B cell (primary cell): Measurements from ENCODE around the gene CSNK1G1. TPM values are rescaled to one million over a fixed set of nuclear protein-coding genes. Genes with fewer than 3 reads are reported as not detected.

Source experiments
- ATAC-seq: fragments of 200-7000 bp; cut with Tn5 transposase; one replicate; pipeline ENCODE4 v1.10.0; 2021; ENCODE audit warnings: low read depth, mild to moderate bottlenecking, moderate number of reproducible peaks, moderate library complexity
- CTCF ChIA-PET: fragments of 350-600 bp; sonication (Branson Sonifier 250); formaldehyde crosslinking; loops from one replicate; lab custom pipeline; 2021; ENCODE audit warnings: antibody characterized with exemption, inconsistent platforms; lab: Charles Lee
- POLR2A ChIA-PET: fragments of 350-600 bp; sonication (Branson Sonifier 250); formaldehyde crosslinking; loops from one replicate; lab custom pipeline; 2021; ENCODE audit warnings: antibody characterized with exemption; lab: Charles Lee
- DNase-seq: peaks from one replicate; pipeline ENCODE4 v3.0.0; 2013
- H2AFZ ChIP-seq: 2 replicates; pipeline ENCODE4 v1.6.1; 2012; ENCODE audit warnings: mild to moderate bottlenecking, low read depth, low read length; ENCODE audit not compliant: insufficient read depth, poor library complexity, severe bottlenecking
- H3K27ac ChIP-seq, 2 donors: 1 replicate in 1 of 2; 2 replicates in 1 of 2; pipeline ENCODE4 v1.5.1; 2012 to 2013; ENCODE audit warnings: low read length in 2 of 2, mild to moderate bottlenecking in 2 of 2, moderate library complexity in 1 of 2
- H3K27me3 ChIP-seq, 4 experiments: fragments of 200-600 bp in 1 of 4; sonication (generic) in 1 of 4; replicated peaks in 1 of 4; 1 replicate in 2 of 4; 2 replicates in 2 of 4; pipeline versions ENCODE4 v1.6.1 to v1.7.0; 2013 to 2016; ENCODE audit warnings: low read length in 3 of 4, mild to moderate bottlenecking in 2 of 4, mixed read lengths in 1 of 4, moderate library complexity in 1 of 4; ENCODE audit not compliant: insufficient read depth in 4 of 4, control insufficient read depth in 3 of 4; ENCODE audit errors: control extremely low read depth in 1 of 4
- H3K36me3 ChIP-seq, 2 experiments: replicated peaks in 1 of 2; 1 replicate in 1 of 2; 2 replicates in 1 of 2; pipeline versions ENCODE4 v1.6.1 to v1.7.1; 2013; ENCODE audit warnings: low read length in 1 of 2; ENCODE audit not compliant: insufficient read depth in 2 of 2, control insufficient read depth in 1 of 2; ENCODE audit errors: control extremely low read depth in 1 of 2, extremely low read depth in 1 of 2
- H3K4me1 ChIP-seq, 2 donors: fragments of 200-600 bp in 1 of 2; sonication (generic) in 1 of 2; 1 replicate in 1 of 2; 2 replicates in 1 of 2; pipeline versions ENCODE4 v1.5.1 to v1.6.1; 2013 to 2017; ENCODE audit warnings: low read length in 2 of 2; ENCODE audit not compliant: control insufficient read depth in 2 of 2, insufficient read depth in 2 of 2
- H3K4me2 ChIP-seq: replicated peaks from 2 replicates; pipeline ENCODE3; 2012; ENCODE audit warnings: mild to moderate bottlenecking, low read depth, low read length; ENCODE audit not compliant: poor library complexity, severe bottlenecking
- H3K4me3 ChIP-seq, 5 experiments: fragments of 200-600 bp in 1 of 5; sonication (generic) in 1 of 5; 1 replicate in 3 of 5; 2 replicates in 2 of 5; pipeline versions ENCODE4 v1.5.1 to v1.7.0; 2011 to 2016; ENCODE audit warnings: low read length in 4 of 5, mild to moderate bottlenecking in 4 of 5, low read depth in 2 of 5, control low read depth in 1 of 5, moderate library complexity in 1 of 5; ENCODE audit not compliant: insufficient read depth in 1 of 5; ENCODE audit errors: control extremely low read depth in 1 of 5, extremely low read depth in 1 of 5
- H3K79me2 ChIP-seq: fragments of 200-600 bp; sonication (generic); one replicate; pipeline ENCODE4 v1.6.0; 2016; ENCODE audit warnings: low read length; ENCODE audit not compliant: control insufficient read depth, insufficient read depth
- H3K9ac ChIP-seq: fragments of 200-600 bp; sonication (generic); 2 replicates; pipeline ENCODE4 v1.6.1; 2017; ENCODE audit warnings: mild to moderate bottlenecking, low read length, moderate library complexity
- H3K9me3 ChIP-seq, 3 donors: one replicate each; pipeline versions ENCODE4 v1.6.1 to v1.7.1; 2013; ENCODE audit warnings: low read length in 2 of 3; ENCODE audit not compliant: control insufficient read depth in 2 of 3, insufficient read depth in 1 of 3; ENCODE audit errors: control extremely low read depth in 1 of 3
- H4K20me1 ChIP-seq: 2 replicates; pipeline ENCODE4 v1.6.0; 2012; ENCODE audit warnings: mild to moderate bottlenecking, low read length; ENCODE audit not compliant: insufficient read depth, control insufficient read depth, poor library complexity, severe bottlenecking
- H3K27ac Mint-ChIP-seq: one replicate; pipeline ENCODE4 v1.8.0; 2021; ENCODE audit warnings: mixed read lengths
- H3K27me3 Mint-ChIP-seq: one replicate; pipeline ENCODE4 v1.8.0; 2021; ENCODE audit warnings: mixed read lengths
- H3K4me1 Mint-ChIP-seq: one replicate; pipeline ENCODE4 v1.8.0; 2021; ENCODE audit warnings: mixed read lengths
- H3K4me3 Mint-ChIP-seq: one replicate; pipeline ENCODE4 v1.8.0; 2021; ENCODE audit warnings: mixed read lengths
- H3K9me3 Mint-ChIP-seq: one replicate; pipeline ENCODE4 v1.8.0; 2022; ENCODE audit warnings: mixed read lengths; ENCODE audit not compliant: insufficient read depth
- EZH2 ChIP-seq: IDR thresholded peaks from 2 replicates; pipeline ENCODE4 v1.6.1; 2012; ENCODE audit warnings: borderline replicate concordance, low read depth, mild to moderate bottlenecking, moderate library complexity, low read length; ENCODE audit not compliant: insufficient read depth, poor library complexity, severe bottlenecking
- WGBS: methylation state at CpG from one replicate; pipeline ENCODE4 v1.1.5; 2013; ENCODE audit warnings: missing lambda C conversion rate; ENCODE audit not compliant: insufficient coverage; 5-methylcytosine and 5-hydroxymethylcytosine counted together
- intact Hi-C: fragments of 100-400 bp; cut with micrococcal nuclease; formaldehyde crosslinking; loops from one replicate; pipeline ENCODE4 v1.10.0; 2022
- polyA plus RNA-seq: library from polyadenylated mRNA; depleted of rRNA; stranded (reverse); fragments of >200 nt; gene quantifications from 2 replicates; pipeline ENCODE4 v1.2.3, GENCODE V29; 2012
- total RNA-seq, 2 donors: library from RNA; stranded (reverse); fragments of 120-200 nt in 1 of 2; gene quantifications; 1 replicate in 1 of 2; 2 replicates in 1 of 2; pipeline versions ENCODE4 v1.2.3 to v1.2.4, GENCODE V29; 2013 to 2022
- TF ChIP-seq, protein P1 (sequence below): fragments of 200-600 bp; IDR thresholded peaks from one replicate; pipeline ENCODE4 v1.8.0; 2022; ENCODE audit warnings: antibody characterized with exemption, mild to moderate bottlenecking

Gene CSNK1G1
- total and polyA plus RNA-seq, 2 donors (not counting 1 experiment from before 2014, with no cell fraction given): 5.2 to 40.3 TPM

GRCh38 chr15:64134345-64134829 is 221.6 kb downstream of the CSNK1G1 start:
- H3K4me1 ChIP-seq: peaks cover 8 to 17% of the 10 kb centered on the region in 2 donors
- Mint-ChIP-seq H3K27me3 (no peaks in the 10 kb centered on the region), H3K9me3 (no peaks in the 10 kb centered on the region), H3K4me1 (peaks cover 19% of the 10 kb centered on the region), H3K4me3 (no peak overlapping the region), H3K27ac (no peak overlapping the region)
- intact Hi-C loops: no loop called here
- H3K4me2 ChIP-seq: no peak overlapping the region
- H2AFZ ChIP-seq: no peak overlapping the region
- ChIA-PET CTCF (interaction anchor here (0.9 to 1.6 kb wide), 3 partner anchors 17 to 19 kb away, joined by 3 to 6 read pairs (median 3); partner anchors contain the start of gene SNX22), POLR2A (interaction anchor here (0.6 kb wide), 1 partner anchor 25 kb away, joined by 3 read pairs; no protein-coding TSS in a partner anchor)
- no peak overlapping the region for H3K4me3 ChIP-seq
- H3K27me3 ChIP-seq: no peaks in the 10 kb centered on the region
- 97% methylated on average over 9 of the region's 9 CpGs for WGBS
- ATAC-seq (no peak), DNase-seq (no peak)
- peaks cover 22% of the 10 kb centered on the region for H3K79me2 ChIP-seq
- H3K9ac ChIP-seq: no peak overlapping the region
- H3K9me3 ChIP-seq: no peaks in the 10 kb centered on the region
- H4K20me1 ChIP-seq: peaks cover 30% of the 10 kb centered on the region
- no peak overlapping the region for H3K27ac ChIP-seq
- TF ChIP-seq, protein P1, sequence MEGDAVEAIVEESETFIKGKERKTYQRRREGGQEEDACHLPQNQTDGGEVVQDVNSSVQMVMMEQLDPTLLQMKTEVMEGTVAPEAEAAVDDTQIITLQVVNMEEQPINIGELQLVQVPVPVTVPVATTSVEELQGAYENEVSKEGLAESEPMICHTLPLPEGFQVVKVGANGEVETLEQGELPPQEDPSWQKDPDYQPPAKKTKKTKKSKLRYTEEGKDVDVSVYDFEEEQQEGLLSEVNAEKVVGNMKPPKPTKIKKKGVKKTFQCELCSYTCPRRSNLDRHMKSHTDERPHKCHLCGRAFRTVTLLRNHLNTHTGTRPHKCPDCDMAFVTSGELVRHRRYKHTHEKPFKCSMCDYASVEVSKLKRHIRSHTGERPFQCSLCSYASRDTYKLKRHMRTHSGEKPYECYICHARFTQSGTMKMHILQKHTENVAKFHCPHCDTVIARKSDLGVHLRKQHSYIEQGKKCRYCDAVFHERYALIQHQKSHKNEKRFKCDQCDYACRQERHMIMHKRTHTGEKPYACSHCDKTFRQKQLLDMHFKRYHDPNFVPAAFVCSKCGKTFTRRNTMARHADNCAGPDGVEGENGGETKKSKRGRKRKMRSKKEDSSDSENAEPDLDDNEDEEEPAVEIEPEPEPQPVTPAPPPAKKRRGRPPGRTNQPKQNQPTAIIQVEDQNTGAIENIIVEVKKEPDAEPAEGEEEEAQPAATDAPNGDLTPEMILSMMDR: no peak
- no peak for TF ChIP-seq EZH2
- H3K36me3 ChIP-seq: peaks cover 13 to 83% of the 10 kb centered on the region in 2 experiments

DNA sequence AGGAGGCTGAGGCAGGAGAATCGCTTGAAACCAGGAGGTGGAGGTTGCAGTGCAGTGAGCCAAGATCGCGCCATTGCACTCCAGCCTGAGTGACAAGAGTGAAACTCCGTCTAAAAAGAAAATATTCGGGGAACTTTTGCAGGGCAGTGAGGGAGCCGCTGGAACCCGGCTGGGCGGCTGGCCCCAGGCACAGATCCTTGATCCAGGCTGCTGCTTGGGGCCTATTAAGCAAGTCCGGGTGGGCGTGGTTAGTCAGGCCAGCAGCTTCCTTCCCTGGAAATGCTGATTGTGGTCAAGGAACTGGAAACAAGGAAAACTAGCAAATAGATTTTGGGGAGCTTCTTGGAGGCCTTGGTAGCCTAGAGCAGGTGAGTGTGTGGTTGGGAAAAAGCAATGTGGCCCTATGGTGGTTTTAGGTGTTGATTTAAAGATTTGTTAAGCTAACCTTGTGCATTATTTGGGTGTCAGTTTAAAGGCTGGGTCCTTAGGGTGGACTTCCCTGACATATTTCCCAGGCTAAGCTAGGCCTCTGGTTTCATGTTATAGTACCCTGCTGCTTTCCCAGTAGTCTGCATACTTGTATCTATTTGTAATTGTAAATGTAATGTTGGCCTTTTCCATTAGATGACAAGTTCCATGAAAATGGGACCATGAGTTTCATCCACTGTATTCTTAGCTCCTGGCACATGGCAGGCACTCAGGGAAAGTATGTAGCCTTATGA is 222.2 kb downstream of the CSNK1G1 start:
- Mint-ChIP-seq H3K9me3 (no peaks in the 10 kb centered on the region), H3K27ac (no peak overlapping the region), H3K27me3 (no peaks in the 10 kb centered on the region), H3K4me1 (peaks cover 19% of the 10 kb centered on the region), H3K4me3 (no peak overlapping the region)
- TF ChIP-seq, protein P1: no peak
- TF ChIP-seq EZH2: no peak
- ATAC-seq (no peak), DNase-seq (no peak)
- Histone ChIP-seq H3K4me2 (no peak overlapping the region), H3K36me3 (peaks cover 13 to 86% of the 10 kb centered on the region in 2 experiments), H3K9me3 (no peaks in the 10 kb centered on the region), H3K4me3 (no peak overlapping the region), H3K9ac (no peak overlapping the region), H3K27ac (no peak overlapping the region), H4K20me1 (peaks cover 30% of the 10 kb centered on the region), H3K79me2 (peaks cover 22% of the 10 kb centered on the region), H3K4me1 (peaks cover 8 to 17% of the 10 kb centered on the region in 2 donors), H3K27me3 (no peaks in the 10 kb centered on the region), H2AFZ (no peak overlapping the region)
- ChIA-PET CTCF (interaction anchor here (0.9 to 1.6 kb wide), 3 partner anchors 18 to 19 kb away, joined by 3 to 6 read pairs (median 3); partner anchors contain the start of gene SNX22), POLR2A (interaction anchor here (1.5 kb wide), 1 partner anchor 20 kb away, joined by 4 read pairs; no protein-coding TSS in a partner anchor)
- 100% methylated on average over 10 of the region's 10 CpGs for WGBS
- intact Hi-C loops: no loop called here
